H9 (cell line): Measurements from ENCODE around the gene MCRIP1. TPM values are rescaled to one million over a fixed set of nuclear protein-coding genes. Genes with fewer than 3 reads are reported as not detected.
A peak's percentile ranks its signal among the peaks of the same experiment; 100 is the strongest.

Experiments
- DNase-seq: peaks from one replicate; pipeline ENCODE4 v3.0.0-alpha.2; 2017
- H2AFZ ChIP-seq: one replicate; pipeline ENCODE4 v1.6.1; 2013; ENCODE audit warnings: mild to moderate bottlenecking, low read length, control low read depth, moderate library complexity
- H2AK5ac ChIP-seq: 2 replicates; pipeline ENCODE4 v1.6.1; 2013; ENCODE audit warnings: low read length, control low read depth, mixed read lengths; ENCODE audit not compliant: insufficient read length
- H2BK120ac ChIP-seq: one replicate; pipeline ENCODE4 v1.6.1; 2013; ENCODE audit warnings: low read depth, mild to moderate bottlenecking, low read length, control low read depth, inconsistent platforms; ENCODE audit not compliant: poor library complexity, severe bottlenecking
- H2BK12ac ChIP-seq: 2 replicates; pipeline ENCODE4 v1.6.1; 2013; ENCODE audit warnings: low read length, control low read depth, mixed read lengths, low read depth; ENCODE audit not compliant: insufficient read length
- H2BK15ac ChIP-seq: 2 replicates; pipeline ENCODE4 v1.6.1; 2013; ENCODE audit warnings: low read depth, low read length, control low read depth
- H2BK20ac ChIP-seq: one replicate; pipeline ENCODE4 v1.6.1; 2013; ENCODE audit warnings: low read depth, mild to moderate bottlenecking, low read length, control low read depth, inconsistent platforms; ENCODE audit not compliant: poor library complexity, severe bottlenecking
- H2BK5ac ChIP-seq: 2 replicates; pipeline ENCODE4 v1.6.1; 2013; ENCODE audit warnings: low read length, control low read depth, mixed read lengths; ENCODE audit not compliant: insufficient read length
- H3K14ac ChIP-seq: 2 replicates; pipeline ENCODE4 v1.6.1; 2013; ENCODE audit warnings: low read length, control low read depth; ENCODE audit not compliant: insufficient read depth
- H3K18ac ChIP-seq: 2 replicates; pipeline ENCODE4 v1.6.1; 2013; ENCODE audit warnings: low read depth, mild to moderate bottlenecking, mixed read lengths, low read length, control low read depth; ENCODE audit not compliant: insufficient read length
- H3K23ac ChIP-seq: 2 replicates; pipeline ENCODE4 v1.6.1; 2013; ENCODE audit warnings: low read length, control low read depth, mixed read lengths, low read depth; ENCODE audit not compliant: insufficient read length
- H3K23me2 ChIP-seq: 2 replicates; pipeline ENCODE4 v1.6.1; 2013; ENCODE audit warnings: low read depth, mild to moderate bottlenecking, mixed read lengths, low read length, control low read depth; ENCODE audit not compliant: insufficient read length, poor library complexity, severe bottlenecking
- H3K27ac ChIP-seq: 2 replicates; pipeline ENCODE4 v1.5.1; 2013; ENCODE audit warnings: low read length, control low read depth, mixed read lengths, low read depth; ENCODE audit not compliant: insufficient read length
- H3K27me3 ChIP-seq: 2 replicates; pipeline ENCODE4 v1.6.1; 2013; ENCODE audit warnings: low read length, control low read depth, inconsistent platforms; ENCODE audit not compliant: insufficient read depth
- H3K4ac ChIP-seq: 2 replicates; pipeline ENCODE4 v1.6.1; 2013; ENCODE audit warnings: low read depth, mild to moderate bottlenecking, control low read depth, inconsistent platforms, low read length, moderate library complexity
- H3K4me1 ChIP-seq: 2 replicates; pipeline ENCODE4 v1.6.1; 2013; ENCODE audit warnings: low read length, control low read depth, inconsistent platforms; ENCODE audit not compliant: insufficient read depth
- H3K4me2 ChIP-seq: 2 replicates; pipeline ENCODE4 v1.6.1; 2013; ENCODE audit warnings: low read length, control low read depth, mixed read lengths; ENCODE audit not compliant: insufficient read length, insufficient read depth
- H3K56ac ChIP-seq: 2 replicates; pipeline ENCODE4 v1.6.1; 2013; ENCODE audit warnings: low read depth, mild to moderate bottlenecking, mixed read lengths, low read length, control low read depth; ENCODE audit not compliant: insufficient read length
- H3K79me1 ChIP-seq: 2 replicates; pipeline ENCODE4 v1.6.1; 2013; ENCODE audit warnings: low read depth, mild to moderate bottlenecking, moderate library complexity, low read length, control low read depth, inconsistent platforms; ENCODE audit not compliant: insufficient read depth, poor library complexity, severe bottlenecking
- H3K79me2 ChIP-seq: 2 replicates; pipeline ENCODE4 v1.6.1; 2013; ENCODE audit warnings: low read length, control low read depth, inconsistent platforms; ENCODE audit not compliant: insufficient read depth
- H3K9ac ChIP-seq: 2 replicates; pipeline ENCODE4 v1.6.1; 2013; ENCODE audit warnings: low read length, control low read depth, mixed read lengths; ENCODE audit not compliant: insufficient read length; ENCODE audit errors: extremely low read depth
- H3K9me3 ChIP-seq: one replicate; pipeline ENCODE4 v1.6.1; 2013; ENCODE audit warnings: low read depth, low read length, inconsistent platforms; ENCODE audit not compliant: control insufficient read depth
- H3T11ph ChIP-seq: one replicate; pipeline ENCODE4 v1.6.1; 2013; ENCODE audit warnings: mild to moderate bottlenecking, low read length, control low read depth, inconsistent platforms
- H4K20me1 ChIP-seq: one replicate; pipeline ENCODE4 v1.6.1; 2013; ENCODE audit not compliant: control insufficient read depth, insufficient read length, insufficient read depth
- H4K5ac ChIP-seq: 2 replicates; pipeline ENCODE4 v1.6.1; 2013; ENCODE audit warnings: low read depth, mild to moderate bottlenecking, mixed read lengths, low read length, control low read depth; ENCODE audit not compliant: insufficient read length
- H4K8ac ChIP-seq: replicated peaks from 2 replicates; pipeline ENCODE4 v1.6.1; 2013; ENCODE audit warnings: low read length, control low read depth, mixed read lengths, low read depth; ENCODE audit not compliant: insufficient read length
- H4K91ac ChIP-seq: 2 replicates; pipeline ENCODE4 v1.6.1; 2013; ENCODE audit warnings: low read depth, mild to moderate bottlenecking, moderate library complexity, mixed read lengths, low read length, control low read depth; ENCODE audit not compliant: insufficient read length
- H3K27ac Mint-ChIP-seq, 3 experiments: 2 replicates in 2 of 3; 3 replicates in 1 of 3; pipeline ENCODE4 v1.8.0; 2020 to 2021; ENCODE audit warnings: mixed read lengths in 3 of 3, mild to moderate bottlenecking in 1 of 3, moderate library complexity in 1 of 3
- H3K27me3 Mint-ChIP-seq: 2 replicates; pipeline ENCODE4 v1.8.0; 2021; ENCODE audit warnings: low read depth, mild to moderate bottlenecking, moderate library complexity, mixed read lengths
- H3K36me3 Mint-ChIP-seq, 3 experiments: 2 replicates in 2 of 3; 3 replicates in 1 of 3; pipeline ENCODE4 v1.8.0; 2020 to 2021; ENCODE audit warnings: low read depth in 3 of 3, mixed read lengths in 3 of 3; ENCODE audit not compliant: insufficient read depth in 1 of 3
- H3K4me1 Mint-ChIP-seq, 2 experiments: 2 replicates each; pipeline ENCODE4 v1.8.0; 2020; ENCODE audit warnings: mixed read lengths in 2 of 2
- H3K4me3 Mint-ChIP-seq, 2 experiments: 2 replicates in 1 of 2; 3 replicates in 1 of 2; pipeline ENCODE4 v1.8.0; 2020 to 2021; ENCODE audit warnings: mild to moderate bottlenecking in 2 of 2, mixed read lengths in 2 of 2, moderate library complexity in 1 of 2
- H3K9me3 Mint-ChIP-seq, 2 experiments: 2 replicates in 1 of 2; 3 replicates in 1 of 2; pipeline ENCODE4 v1.8.0; 2020; ENCODE audit warnings: mild to moderate bottlenecking in 2 of 2, mixed read lengths in 2 of 2, moderate library complexity in 1 of 2
- WGBS: extraction: QIAGEN DNeasy Blood & Tissue Kit; methylation state at CpG from one replicate; pipeline ENCODE4 v1.1.7; 2013; ENCODE audit warnings: missing lambda C conversion rate, low lambda C conversion rate, mixed read lengths; ENCODE audit not compliant: insufficient read length; ENCODE audit errors: extremely low coverage; 5-methylcytosine and 5-hydroxymethylcytosine counted together
- total RNA-seq: library from RNA; stranded (reverse); gene quantifications from 2 replicates; pipeline ENCODE4 v1.2.1, GENCODE V29; 2021
- TF ChIP-seq, protein P1 (sequence below): fragments of 200-600 bp; sonication (generic); conservative IDR thresholded peaks from 3 replicates; pipeline ENCODE4 v1.8.0; 2021; ENCODE audit warnings: antibody characterized with exemption, mild to moderate bottlenecking

MCRIP1 gene
- total RNA-seq, 1 experiment from 2014 or later, result 118 TPM

DNA sequence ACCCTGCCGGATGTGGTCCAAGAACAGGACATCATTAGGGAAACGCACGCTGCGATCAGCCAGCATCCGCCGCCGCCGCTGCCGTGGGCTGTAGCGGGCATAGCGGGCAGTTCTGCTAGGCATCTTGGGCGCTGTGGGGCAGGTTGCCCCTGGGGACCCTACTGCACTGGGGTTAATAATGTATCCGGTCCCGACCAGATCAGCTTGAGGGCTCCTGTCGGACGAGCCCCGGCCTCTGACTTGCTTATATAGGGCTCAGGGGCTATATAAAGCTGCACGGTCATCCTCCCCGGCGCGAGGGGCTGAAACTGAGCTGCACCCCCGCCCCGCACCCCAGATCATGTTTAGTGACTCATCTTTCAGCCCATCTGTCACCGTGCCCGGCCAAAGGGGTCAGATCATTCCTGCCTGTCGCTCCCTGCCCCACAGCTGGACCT is 1.8 kb upstream of the MCRIP1 start, which contains the start of gene PPP1R27:
Gene PPP1R27 (minus strand): TSS at position 220 of the 437 bp plus-strand sequence. CDS start 97 bp downstream, at position 123.
- no peaks in the 10 kb centered on the region for H3K9me3 Mint-ChIP-seq
- WGBS, result no CpG with 5 or more reads among the region's 26 CpGs
- H4K5ac ChIP-seq, result no peak within 1 kb of the TSS

More for the DNA sequence above, 1.8 kb upstream of the MCRIP1 start, which contains the start of gene PPP1R27:
- peak within 1 kb of the TSS; percentile 85 to 96 (median 95); a peak in 4 of 7 replicates for H3K27ac Mint-ChIP-seq
- no peak within 1 kb of the TSS for H3K27ac ChIP-seq
- no peak within 1 kb of the TSS for H3K23ac ChIP-seq
- TF ChIP-seq, protein P1, sequence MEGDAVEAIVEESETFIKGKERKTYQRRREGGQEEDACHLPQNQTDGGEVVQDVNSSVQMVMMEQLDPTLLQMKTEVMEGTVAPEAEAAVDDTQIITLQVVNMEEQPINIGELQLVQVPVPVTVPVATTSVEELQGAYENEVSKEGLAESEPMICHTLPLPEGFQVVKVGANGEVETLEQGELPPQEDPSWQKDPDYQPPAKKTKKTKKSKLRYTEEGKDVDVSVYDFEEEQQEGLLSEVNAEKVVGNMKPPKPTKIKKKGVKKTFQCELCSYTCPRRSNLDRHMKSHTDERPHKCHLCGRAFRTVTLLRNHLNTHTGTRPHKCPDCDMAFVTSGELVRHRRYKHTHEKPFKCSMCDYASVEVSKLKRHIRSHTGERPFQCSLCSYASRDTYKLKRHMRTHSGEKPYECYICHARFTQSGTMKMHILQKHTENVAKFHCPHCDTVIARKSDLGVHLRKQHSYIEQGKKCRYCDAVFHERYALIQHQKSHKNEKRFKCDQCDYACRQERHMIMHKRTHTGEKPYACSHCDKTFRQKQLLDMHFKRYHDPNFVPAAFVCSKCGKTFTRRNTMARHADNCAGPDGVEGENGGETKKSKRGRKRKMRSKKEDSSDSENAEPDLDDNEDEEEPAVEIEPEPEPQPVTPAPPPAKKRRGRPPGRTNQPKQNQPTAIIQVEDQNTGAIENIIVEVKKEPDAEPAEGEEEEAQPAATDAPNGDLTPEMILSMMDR, result no peak
- peaks cover 11% of the 10 kb centered on the region in 2 experiments for H3K4me1 Mint-ChIP-seq
- H3K27me3 Mint-ChIP-seq, result no peaks in the 10 kb centered on the region; the same call in 1 of the 2 replicates
- H3K9me3 ChIP-seq, result no peaks in the 10 kb centered on the region
- peaks cover 7% of the 10 kb centered on the region for H3K79me1 ChIP-seq
- H3K4me3 Mint-ChIP-seq, result peak within 1 kb of the TSS; percentile 87 to 94
- H4K8ac ChIP-seq, result no peak within 1 kb of the TSS
- no peak within 1 kb of the TSS for H2BK120ac ChIP-seq
- DNase-seq, result no peak
- peak within 1 kb of the TSS; percentile 2; the same call in 1 of the 2 replicates for H3K4ac ChIP-seq
- peak within 1 kb of the TSS; percentile 96 for H3K18ac ChIP-seq
- peaks cover 0 to 6% (median 0%) of the 10 kb centered on the region in 3 experiments; a peak in 4 of 7 replicates for H3K36me3 Mint-ChIP-seq
- peak within 1 kb of the TSS; percentile 75 for H3K4me2 ChIP-seq
- H4K91ac ChIP-seq, result no peak within 1 kb of the TSS
- peaks cover 5% of the 10 kb centered on the region; the same call in 1 of the 2 replicates for H3K79me2 ChIP-seq
- no peak within 1 kb of the TSS for H2BK5ac ChIP-seq
- peak within 1 kb of the TSS; percentile 98 for H3K9ac ChIP-seq
- no peak within 1 kb of the TSS for H2AK5ac ChIP-seq
- no peak within 1 kb of the TSS for H2AFZ ChIP-seq
- peaks cover 17% of the 10 kb centered on the region for H3K23me2 ChIP-seq
- no peak within 1 kb of the TSS for H2BK15ac ChIP-seq
- no peaks in the 10 kb centered on the region for H3K27me3 ChIP-seq
- H3K56ac ChIP-seq, result no peak within 1 kb of the TSS
- H2BK20ac ChIP-seq, result no peak within 1 kb of the TSS
- H3T11ph ChIP-seq, result no peak within 1 kb of the TSS
- H3K14ac ChIP-seq, result no peak within 1 kb of the TSS
- no peaks in the 10 kb centered on the region for H4K20me1 ChIP-seq
- no peak within 1 kb of the TSS for H2BK12ac ChIP-seq
- H3K4me1 ChIP-seq, result no peaks in the 10 kb centered on the region; the same call in 1 of the 2 replicates
